ENCODE measurements around the gene PPP2R5E.
"Not testable (repeated sequence)": the region's sequence is repeated elsewhere in the genome, so short reads cannot be mapped to it uniquely, and the experiment has no call there.

The PPP2R5E gene

DNA sequence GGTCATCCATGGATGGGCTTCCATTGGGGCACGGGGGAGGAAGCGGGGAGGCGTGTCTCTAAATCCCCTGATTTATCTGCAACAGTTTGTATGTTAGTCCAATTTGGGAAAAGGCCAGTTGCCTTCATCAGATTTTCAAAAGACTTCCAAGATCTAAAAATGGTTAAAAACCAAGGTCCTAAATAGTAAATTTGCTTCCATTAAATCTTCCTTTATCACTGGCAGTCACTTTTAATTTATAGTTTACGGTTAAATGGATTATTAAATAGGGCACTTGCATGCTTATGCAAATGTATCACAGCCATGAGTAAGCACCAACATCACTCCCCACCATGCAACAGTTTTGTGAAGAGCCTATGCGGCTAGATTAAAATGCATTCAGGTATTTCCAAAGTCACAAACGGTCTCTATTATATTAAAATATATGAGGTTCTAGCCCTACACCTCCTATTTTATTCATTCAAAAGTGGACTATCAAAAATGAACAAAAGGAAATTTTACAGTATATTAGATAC, 116.3 kb downstream of the PPP2R5E start:
- DNase-seq = no peak

GRCh38 chr14:63423889-63424288, 119.3 kb downstream of the PPP2R5E start:
- DNase-seq = no peak

GRCh38 chr14:63423381-63423780, 119.8 kb downstream of the PPP2R5E start:
- DNase-seq = no peak

DNA sequence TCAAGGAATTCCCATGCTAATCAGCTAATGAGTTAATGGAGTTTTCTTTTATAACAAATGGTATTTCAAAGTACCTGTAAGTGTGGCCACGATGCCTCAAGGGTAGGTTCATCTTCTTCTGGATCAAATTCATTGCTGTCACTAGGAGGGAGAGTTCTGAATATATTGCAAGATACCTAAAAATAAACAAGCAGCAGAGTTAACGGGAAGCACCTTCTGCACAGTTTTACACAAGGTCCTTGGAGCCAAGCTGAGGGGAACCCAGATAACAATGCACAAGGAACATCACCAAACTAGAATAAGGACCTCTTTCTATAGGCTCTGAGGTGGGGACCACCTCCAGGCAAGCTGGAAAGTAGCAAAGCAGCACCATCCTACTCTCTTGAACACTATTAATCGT, 121.3 kb downstream of the PPP2R5E start:
- DNase-seq = no peak

DNA sequence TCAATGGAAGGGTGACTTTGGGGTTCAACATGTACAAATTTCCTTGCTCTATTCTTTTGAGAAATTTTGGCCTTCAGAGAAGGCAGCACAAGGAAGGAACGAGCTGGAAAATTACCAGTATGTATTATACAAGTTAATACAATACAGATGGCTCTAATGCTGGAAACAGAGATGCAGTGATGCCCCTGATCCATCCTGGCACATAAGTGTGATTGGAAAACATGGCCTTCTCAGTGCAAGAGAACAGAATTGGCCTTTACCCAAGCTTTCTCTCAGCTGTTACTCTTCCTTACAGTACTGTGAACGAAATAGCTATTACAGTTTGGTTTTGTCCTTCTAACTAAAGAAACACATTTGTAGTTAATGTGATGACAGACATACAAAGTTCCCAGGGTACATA, 122.0 kb downstream of the PPP2R5E start:
- no peak for DNase-seq

DNA sequence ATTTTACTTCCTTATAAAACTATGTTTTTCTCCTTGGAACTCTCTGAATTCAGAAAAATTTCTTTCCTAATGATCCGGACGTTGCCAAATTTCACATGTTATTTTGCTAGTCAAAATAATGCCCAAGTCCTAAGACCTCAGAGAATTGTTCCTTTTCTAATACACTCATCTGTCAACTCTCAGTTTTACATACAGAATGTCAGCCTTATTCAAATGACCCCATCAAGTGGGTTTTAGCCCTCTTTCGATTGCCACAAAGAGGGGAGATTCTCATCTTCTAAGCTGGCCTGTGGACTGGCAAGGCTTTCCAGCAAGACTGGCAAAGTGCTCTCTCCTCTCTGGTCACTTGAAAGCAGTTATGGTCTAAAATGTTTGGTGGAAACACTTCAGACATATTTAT, 125.2 kb downstream of the PPP2R5E start:
- no peak for DNase-seq

DNA sequence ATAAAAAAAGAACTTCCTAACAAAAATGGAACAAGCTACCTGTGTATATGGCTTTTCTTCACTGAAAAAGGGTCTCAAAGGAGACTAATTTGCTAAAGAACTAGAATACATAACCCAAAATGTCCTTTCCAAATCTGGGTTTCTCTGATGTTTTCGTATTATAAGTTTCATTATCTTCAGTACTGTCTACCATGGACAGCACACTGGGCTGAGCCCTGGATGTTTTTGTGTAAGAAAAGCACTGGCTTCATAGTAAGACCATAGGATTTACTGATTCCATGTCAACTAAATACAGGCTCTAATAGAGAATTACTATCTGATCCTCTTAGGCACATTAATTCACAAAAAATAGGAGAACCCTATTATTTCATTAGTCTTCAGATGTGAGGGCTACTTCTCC, 130.2 kb downstream of the PPP2R5E start:
- no peak for DNase-seq

- no peak for DNase-seq
Observed at GRCh38 chr14:63406333-63406732, 136.8 kb downstream of the PPP2R5E start.

DNA sequence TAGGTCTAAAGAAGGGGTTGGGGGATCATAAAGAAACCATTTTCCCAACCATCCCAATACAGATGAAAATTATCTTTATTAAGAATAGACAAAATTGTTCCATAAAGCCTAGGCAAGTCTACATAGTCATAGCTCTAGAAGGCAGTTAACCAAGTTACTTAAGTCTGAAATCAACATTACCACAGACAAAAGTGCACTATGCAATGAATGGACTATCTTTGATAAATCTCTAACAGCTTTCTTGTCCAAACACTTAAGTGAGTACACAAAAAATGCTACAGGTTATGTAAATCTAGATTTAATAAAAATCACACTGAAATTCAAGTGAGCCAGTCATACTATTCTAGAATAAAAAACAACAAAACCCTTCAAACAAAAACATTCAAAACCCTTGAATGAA, 137.5 kb downstream of the PPP2R5E start:
- DNase-seq = no peak

GRCh38 chr14:63404906-63405305, 138.3 kb downstream of the PPP2R5E start:
- DNase-seq = no peak

DNA sequence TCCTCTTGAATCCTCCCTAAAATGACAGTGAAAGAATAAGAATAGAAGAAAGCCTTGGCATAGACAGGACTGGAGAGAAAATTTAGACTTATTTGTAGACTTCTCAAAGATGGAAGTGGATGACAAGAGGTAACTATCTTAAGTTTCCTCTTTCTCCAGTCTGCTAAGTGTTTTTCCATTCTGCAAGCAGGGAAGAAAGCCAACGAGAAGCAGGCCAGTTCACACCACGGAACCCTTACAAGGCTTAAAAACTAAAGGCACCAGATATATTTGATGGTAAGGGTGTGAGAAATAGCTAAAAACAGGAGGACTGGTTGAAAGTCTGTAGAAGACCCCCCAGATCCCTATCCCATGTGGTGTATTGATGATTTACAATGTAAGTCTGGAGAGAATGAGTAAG, 141.5 kb downstream of the PPP2R5E start:
- no peak for DNase-seq

GRCh38 chr14:63398952-63399351, 144.2 kb downstream of the PPP2R5E start:
- no peak for DNase-seq

DNA sequence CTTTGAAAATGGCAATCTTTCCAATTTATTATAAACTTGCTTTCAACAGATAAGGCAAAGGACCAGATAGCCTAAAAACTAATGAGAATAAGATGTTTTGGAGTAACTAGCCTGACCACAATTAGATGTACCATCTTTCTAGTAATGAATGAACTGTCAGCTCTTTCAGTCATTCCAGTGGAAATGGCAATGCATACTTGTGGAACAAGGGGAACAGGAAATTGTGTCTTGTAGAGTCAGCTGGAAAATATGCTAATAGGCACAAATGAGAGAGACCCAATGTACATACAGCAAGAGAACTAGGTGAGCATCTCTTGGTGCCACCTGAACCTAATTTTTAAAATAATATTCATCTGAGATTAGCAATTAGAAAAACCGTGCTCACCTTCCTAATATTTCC, 148.3 kb downstream of the PPP2R5E start:
- DNase-seq = no peak

DNA sequence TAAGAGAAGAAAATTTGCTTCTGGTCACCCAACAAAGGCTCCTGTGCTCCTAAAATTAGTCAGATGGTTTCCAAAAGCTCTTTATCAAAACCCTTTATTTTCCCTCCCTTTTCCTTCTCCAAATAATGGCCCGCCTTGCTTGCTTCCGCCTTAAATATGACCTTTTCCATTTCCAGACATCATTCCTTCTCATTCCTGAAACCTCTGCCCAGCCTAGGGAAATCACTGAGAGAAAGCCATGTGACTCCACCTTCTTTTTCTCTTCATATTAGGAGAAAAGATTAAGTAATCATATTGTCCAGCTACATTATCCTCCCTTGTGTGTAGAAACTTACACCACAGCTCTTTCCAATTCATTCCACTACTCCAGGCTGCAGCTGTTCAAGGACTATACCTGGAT, 148.7 kb downstream of the PPP2R5E start:
- DNase-seq = no peak

DNA sequence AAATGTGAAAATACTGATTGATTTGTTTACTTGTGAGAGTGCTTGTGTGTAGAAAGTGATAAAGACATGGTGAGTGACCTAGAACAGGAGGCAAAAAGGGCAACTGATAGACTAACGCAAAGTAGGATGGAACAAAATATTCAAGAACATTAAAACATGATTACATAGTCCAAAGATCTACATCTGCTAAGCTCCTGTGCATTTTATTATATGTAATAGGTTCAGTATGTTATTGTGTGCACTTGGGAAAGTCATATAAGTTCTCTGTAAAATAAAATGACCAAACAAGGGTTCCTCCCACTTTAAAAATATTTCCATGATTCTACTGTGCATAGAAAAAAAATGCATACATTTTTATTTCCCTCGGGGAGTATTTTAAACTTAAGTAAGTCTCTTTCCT, 150.2 kb downstream of the PPP2R5E start:
- no peak for DNase-seq

DNA sequence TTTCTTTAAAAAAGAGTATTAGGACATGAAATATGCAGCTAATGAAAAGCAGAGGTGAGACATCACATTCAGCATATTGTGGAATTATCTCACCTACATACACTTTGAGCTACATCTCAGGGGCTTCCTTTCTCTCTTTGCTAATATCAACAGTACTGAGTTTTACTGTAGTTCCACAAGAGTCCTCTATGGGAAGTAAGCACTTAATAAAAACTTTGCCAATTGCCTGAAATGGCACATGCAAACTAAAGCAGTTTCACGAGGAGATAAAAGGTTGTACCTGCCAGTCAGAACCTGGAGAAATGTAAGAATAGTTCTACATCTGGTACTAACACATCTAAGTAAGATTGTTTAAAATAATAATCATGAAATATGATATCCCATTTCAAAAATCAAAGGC, 150.9 kb downstream of the PPP2R5E start:
- no peak for DNase-seq

DNA sequence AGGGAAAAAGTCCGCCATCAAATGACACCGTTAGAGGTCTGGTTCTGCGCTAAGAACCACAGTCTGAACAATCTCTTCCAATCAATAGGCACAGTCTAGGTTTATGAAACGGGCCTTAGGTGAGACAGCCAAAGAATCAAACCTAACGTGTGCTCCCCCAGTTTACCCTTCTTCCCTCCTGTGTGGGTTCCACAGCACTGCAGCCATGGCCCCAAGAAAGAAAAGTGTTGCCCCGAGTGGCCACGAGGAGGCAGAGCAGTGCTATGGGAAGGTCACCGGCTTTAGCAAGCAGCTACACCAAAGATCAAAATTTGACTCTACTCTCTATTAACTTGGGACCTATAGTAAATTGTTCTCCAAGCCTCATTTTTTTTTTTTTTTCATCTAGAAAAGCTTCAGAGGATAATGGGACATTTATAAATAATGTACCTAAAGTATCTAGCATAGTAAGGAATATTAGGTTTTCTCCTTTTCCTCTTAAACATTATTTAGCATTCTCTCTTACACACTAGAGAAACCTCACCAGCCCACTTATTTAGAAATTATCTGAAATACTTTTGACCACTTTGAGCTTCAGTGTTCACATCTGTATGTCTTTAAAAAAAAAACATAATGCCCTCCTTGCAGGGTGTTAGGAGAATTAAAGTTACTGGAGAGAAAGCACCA, 154.3 kb downstream of the PPP2R5E start:
- DNase-seq = peak; percentile 38 to 54

GRCh38 chr14:63387711-63388110, 155.5 kb downstream of the PPP2R5E start:
- DNase-seq = no peak

DNA sequence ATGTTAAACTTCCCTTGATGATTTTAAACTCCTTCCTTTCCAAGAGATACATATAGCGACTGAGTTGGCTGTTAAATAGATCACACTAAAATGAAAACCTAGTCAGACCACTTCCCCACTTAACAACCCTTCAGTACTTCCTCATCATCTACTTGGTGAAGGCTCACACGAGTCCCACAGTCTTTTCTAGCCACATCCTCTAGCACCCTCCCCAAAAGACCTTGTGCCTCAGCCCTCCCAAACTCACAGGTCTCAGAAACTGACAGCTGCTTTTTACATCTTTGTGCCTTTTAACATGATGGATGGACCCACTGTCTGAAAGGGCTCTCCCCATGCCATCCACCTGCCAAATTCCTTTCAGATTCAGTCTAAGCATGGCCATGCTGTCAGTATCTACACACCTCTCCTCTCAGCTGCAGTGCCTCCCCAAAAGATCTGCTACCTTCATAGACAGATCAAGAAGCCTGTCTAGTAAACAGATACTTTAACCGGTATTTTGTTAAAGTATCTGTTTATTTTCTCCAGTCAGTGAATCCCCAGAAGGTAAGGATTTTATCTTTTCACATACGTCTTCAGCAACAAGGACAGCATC, 159.3 kb downstream of the PPP2R5E start:
- DNase-seq = peak in 1 of 2 experiments; percentile 1

- no peak for DNase-seq
Observed at GRCh38 chr14:63378444-63378843, 164.7 kb downstream of the PPP2R5E start.

DNA sequence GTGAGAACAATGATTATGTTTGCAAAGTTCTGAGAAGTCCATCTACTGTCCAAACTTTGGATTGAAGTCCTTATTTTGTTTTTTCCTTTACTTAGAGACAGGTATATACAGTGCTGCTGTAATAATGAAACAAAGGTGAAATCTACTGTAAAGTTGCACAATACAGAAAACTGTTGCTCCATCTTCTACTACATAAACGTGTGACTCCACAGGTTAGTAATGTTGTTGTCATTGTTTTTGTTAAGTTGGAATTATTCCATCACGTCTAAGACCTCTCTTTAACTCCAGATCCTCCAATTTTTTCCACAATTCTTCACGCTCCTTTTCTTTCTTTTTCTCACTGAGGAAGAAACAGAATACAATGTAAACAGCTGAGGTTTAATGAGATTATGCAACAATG, 167.4 kb downstream of the PPP2R5E start:
- DNase-seq = no peak

- not testable (repeated sequence) for DNase-seq
Observed at GRCh38 chr14:63371613-63372012, 171.6 kb downstream of the PPP2R5E start.

- no peak for DNase-seq
Observed at GRCh38 chr14:63371033-63371432, 172.1 kb downstream of the PPP2R5E start.

GRCh38 chr14:63367742-63368364, 175.3 kb downstream of the PPP2R5E start:
- no peak for DNase-seq
